ENCODE results near the gene BFSP1. TPM values are rescaled to one million over a fixed set of nuclear protein-coding genes. Genes with fewer than 3 reads are reported as not detected.

The BFSP1 gene
- total RNA-seq, 1 donor from 2014 or later, result 4.2 TPM

GRCh38 chr20:17471606-17472187 is 59.5 kb downstream of the BFSP1 start:
- H3K9me3 Mint-ChIP-seq (ENCODE audit: unreplicated experiment), result peaks cover 2% of the 10 kb centered on the region
- no peak overlapping the region for H3K4me2 ChIP-seq (ENCODE audit: low read length)
- no peak for DNase-seq (ENCODE audit: low read depth)
- H3K79me2 ChIP-seq (ENCODE audit: insufficient read depth, low read length), result no peaks in the 10 kb centered on the region
- no peaks in the 10 kb centered on the region for H3K4me1 Mint-ChIP-seq (ENCODE audit: low read depth, unreplicated experiment)
- H3K4me3 ChIP-seq (ENCODE audit: insufficient read depth, low read depth, low read length), result no peak overlapping the region
- H3K36me3 ChIP-seq (ENCODE audit: insufficient read depth, low read length), result no peaks in the 10 kb centered on the region
- H3K27me3 Mint-ChIP-seq (ENCODE audit: low read depth, unreplicated experiment), result peaks cover 2% of the 10 kb centered on the region
- no peaks in the 10 kb centered on the region for H3K4me1 ChIP-seq (ENCODE audit: insufficient read depth, low read length)
- no peak overlapping the region for H3K4me3 Mint-ChIP-seq (ENCODE audit: unreplicated experiment)
- no peaks in the 10 kb centered on the region for H4K20me1 ChIP-seq (ENCODE audit: insufficient read depth, low read length)
- FAIRE-seq, result no peak
- no peak overlapping the region for H2AFZ ChIP-seq (ENCODE audit: low read depth, low read length)
- no peak overlapping the region for H3K9ac ChIP-seq (ENCODE audit: low read length)
- no peaks in the 10 kb centered on the region for H3K9me3 ChIP-seq (ENCODE audit: insufficient read depth, low read depth, low read length)
- no peak overlapping the region for H3K27ac Mint-ChIP-seq (ENCODE audit: unreplicated experiment)
- no peak overlapping the region for H3K27ac ChIP-seq (ENCODE audit: low read depth, low read length)
- no peaks in the 10 kb centered on the region for H3K27me3 ChIP-seq (ENCODE audit: insufficient read depth, low read length)
- TF ChIP-seq CTCF (IDR thresholded peaks at IDR 0.05; ENCODE audit: insufficient read depth, low read depth, low read length) (no peak), EZH2 (IDR thresholded peaks at IDR 0.05; ENCODE audit: insufficient read depth, low read length) (no peak)
- no peaks in the 10 kb centered on the region for H3K36me3 Mint-ChIP-seq (ENCODE audit: low read depth, unreplicated experiment)

- peaks cover 2% of the 10 kb centered on the region for H3K27me3 Mint-ChIP-seq (ENCODE audit: low read depth, unreplicated experiment)
- H2AFZ ChIP-seq (ENCODE audit: low read depth, low read length), result no peak overlapping the region
- H3K9me3 Mint-ChIP-seq (ENCODE audit: unreplicated experiment), result peaks cover 2% of the 10 kb centered on the region
- no peaks in the 10 kb centered on the region for H3K4me1 ChIP-seq (ENCODE audit: insufficient read depth, low read length)
- TF ChIP-seq EZH2 (IDR thresholded peaks at IDR 0.05; ENCODE audit: insufficient read depth, low read length) (no peak), CTCF (IDR thresholded peaks at IDR 0.05; ENCODE audit: insufficient read depth, low read depth, low read length) (no peak)
- DNase-seq (ENCODE audit: low read depth) (no peak), FAIRE-seq (no peak)
- H3K4me2 ChIP-seq (ENCODE audit: low read length), result no peak overlapping the region
- H3K36me3 ChIP-seq (ENCODE audit: insufficient read depth, low read length), result no peaks in the 10 kb centered on the region
- H3K4me3 ChIP-seq (ENCODE audit: insufficient read depth, low read depth, low read length), result no peak overlapping the region
- H3K27me3 ChIP-seq (ENCODE audit: insufficient read depth, low read length), result no peaks in the 10 kb centered on the region
- H3K9ac ChIP-seq (ENCODE audit: low read length), result no peak overlapping the region
- H3K4me1 Mint-ChIP-seq (ENCODE audit: low read depth, unreplicated experiment), result no peaks in the 10 kb centered on the region
- no peaks in the 10 kb centered on the region for H3K9me3 ChIP-seq (ENCODE audit: insufficient read depth, low read depth, low read length)
- H3K27ac ChIP-seq (ENCODE audit: low read depth, low read length), result no peak overlapping the region
- H3K36me3 Mint-ChIP-seq (ENCODE audit: low read depth, unreplicated experiment), result no peaks in the 10 kb centered on the region
- H4K20me1 ChIP-seq (ENCODE audit: insufficient read depth, low read length), result no peaks in the 10 kb centered on the region
- no peak overlapping the region for H3K27ac Mint-ChIP-seq (ENCODE audit: unreplicated experiment)
- H3K79me2 ChIP-seq (ENCODE audit: insufficient read depth, low read length), result no peaks in the 10 kb centered on the region
- H3K4me3 Mint-ChIP-seq (ENCODE audit: unreplicated experiment), result no peak overlapping the region
Measured at GRCh38 chr20:17470973-17471372, 60.2 kb downstream of the BFSP1 start.

GRCh38 chr20:17470521-17470920 is 60.7 kb downstream of the BFSP1 start:
- Mint-ChIP-seq H3K27me3 (ENCODE audit: low read depth, unreplicated experiment) (peaks cover 2% of the 10 kb centered on the region), H3K9me3 (ENCODE audit: unreplicated experiment) (peaks cover 2% of the 10 kb centered on the region), H3K36me3 (ENCODE audit: low read depth, unreplicated experiment) (no peaks in the 10 kb centered on the region), H3K27ac (ENCODE audit: unreplicated experiment) (no peak overlapping the region), H3K4me3 (ENCODE audit: unreplicated experiment) (no peak overlapping the region), H3K4me1 (ENCODE audit: low read depth, unreplicated experiment) (no peaks in the 10 kb centered on the region)
- no peak overlapping the region for H3K4me3 ChIP-seq (ENCODE audit: insufficient read depth, low read depth, low read length)
- H4K20me1 ChIP-seq (ENCODE audit: insufficient read depth, low read length), result no peaks in the 10 kb centered on the region
- no peak overlapping the region for H3K9ac ChIP-seq (ENCODE audit: low read length)
- H3K27me3 ChIP-seq (ENCODE audit: insufficient read depth, low read length), result no peaks in the 10 kb centered on the region
- FAIRE-seq (no peak), DNase-seq (ENCODE audit: low read depth) (no peak)
- no peak overlapping the region for H3K27ac ChIP-seq (ENCODE audit: low read depth, low read length)
- H3K4me2 ChIP-seq (ENCODE audit: low read length), result no peak overlapping the region
- H3K4me1 ChIP-seq (ENCODE audit: insufficient read depth, low read length), result no peaks in the 10 kb centered on the region
- TF ChIP-seq EZH2 (IDR thresholded peaks at IDR 0.05; ENCODE audit: insufficient read depth, low read length) (no peak), CTCF (IDR thresholded peaks at IDR 0.05; ENCODE audit: insufficient read depth, low read depth, low read length) (no peak)
- no peak overlapping the region for H2AFZ ChIP-seq (ENCODE audit: low read depth, low read length)
- no peaks in the 10 kb centered on the region for H3K79me2 ChIP-seq (ENCODE audit: insufficient read depth, low read length)
- H3K36me3 ChIP-seq (ENCODE audit: insufficient read depth, low read length), result no peaks in the 10 kb centered on the region
- H3K9me3 ChIP-seq (ENCODE audit: insufficient read depth, low read depth, low read length), result no peaks in the 10 kb centered on the region

Data from astrocyte (in vitro differentiated cells and primary cell).